ENCODE measurements around the gene NKD2.

The NKD2 gene

DNA sequence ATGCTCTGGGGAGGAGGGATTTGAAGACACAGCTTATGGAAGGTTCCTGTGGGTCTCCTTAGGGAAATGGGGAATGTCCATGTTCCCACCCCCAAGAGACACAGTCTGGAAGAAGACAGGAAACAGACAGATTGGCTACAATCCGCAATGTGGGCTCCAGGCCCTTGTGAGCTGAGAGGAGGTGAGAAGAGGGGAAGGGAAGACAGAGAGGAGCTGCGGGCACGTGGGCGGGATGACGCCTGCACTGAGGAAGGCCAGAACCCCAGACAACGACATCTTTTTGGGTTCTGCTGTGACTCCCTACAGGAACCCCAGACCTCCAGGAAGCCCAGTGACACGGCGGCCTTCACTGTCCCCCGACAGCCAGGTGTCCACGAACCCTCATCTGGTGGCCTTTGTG lies 29.9 kb upstream of the NKD2 start:
- DNase-seq (ENCODE audit: low read depth in 3 of 3) = no peak

GRCh38 chr5:979100-979817 lies 29.3 kb upstream of the NKD2 start:
- no peak for DNase-seq (ENCODE audit: low read depth in 3 of 3)

DNA sequence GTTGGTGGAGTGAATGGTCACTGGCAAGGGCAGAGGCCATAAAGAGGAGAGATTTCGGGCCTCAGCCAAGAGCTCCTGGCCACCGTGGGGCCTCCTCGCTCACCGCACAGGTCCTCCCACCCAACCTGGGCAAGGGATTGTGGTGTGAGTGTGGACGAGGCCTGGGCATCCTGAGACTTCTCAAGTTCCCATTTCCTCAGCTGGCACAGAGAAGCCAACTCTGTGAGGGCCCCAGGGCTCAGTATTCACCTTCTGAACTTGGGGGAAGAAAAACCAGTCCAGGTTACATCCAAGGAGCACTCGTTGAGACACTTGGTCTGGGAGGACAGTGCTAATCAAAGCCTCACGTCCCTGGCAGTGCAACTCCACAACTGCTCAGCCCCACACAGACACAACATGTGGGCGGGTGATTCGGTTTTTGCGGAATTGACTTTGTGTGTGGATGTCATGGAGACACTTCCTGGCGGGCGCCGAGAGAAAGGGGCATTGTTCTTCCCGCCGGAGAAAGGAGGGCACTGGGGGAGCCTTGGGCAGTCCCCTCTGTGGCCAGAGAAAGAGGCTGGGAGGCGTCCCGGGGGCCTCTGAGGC lies 28.5 kb upstream of the NKD2 start:
- no peak for DNase-seq (ENCODE audit: low read depth in 3 of 3)

DNA sequence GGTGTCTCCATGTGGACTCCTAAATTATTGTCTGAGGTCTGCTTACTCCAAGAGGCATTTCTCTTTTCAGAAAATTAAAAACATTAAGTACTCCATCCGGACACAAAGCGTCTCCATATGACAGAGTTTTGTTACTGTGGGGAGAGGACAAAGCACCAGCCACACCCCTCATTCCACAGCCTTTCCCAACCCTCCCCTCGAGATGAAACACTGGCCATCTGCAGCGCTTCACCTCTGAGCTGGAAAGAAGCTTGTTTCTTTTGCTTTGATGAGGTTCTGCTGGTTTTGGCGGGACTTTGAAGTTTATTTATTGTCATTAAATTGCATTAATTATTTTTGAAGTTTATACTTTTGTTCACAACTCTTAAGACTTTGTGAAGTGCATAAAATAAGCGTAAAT lies 27.6 kb upstream of the NKD2 start:
- DNase-seq (ENCODE audit: low read depth in 3 of 3) = no peak

GRCh38 chr5:981456-981855 lies 27.1 kb upstream of the NKD2 start:
- no peak for DNase-seq (ENCODE audit: low read depth in 3 of 3)

DNA sequence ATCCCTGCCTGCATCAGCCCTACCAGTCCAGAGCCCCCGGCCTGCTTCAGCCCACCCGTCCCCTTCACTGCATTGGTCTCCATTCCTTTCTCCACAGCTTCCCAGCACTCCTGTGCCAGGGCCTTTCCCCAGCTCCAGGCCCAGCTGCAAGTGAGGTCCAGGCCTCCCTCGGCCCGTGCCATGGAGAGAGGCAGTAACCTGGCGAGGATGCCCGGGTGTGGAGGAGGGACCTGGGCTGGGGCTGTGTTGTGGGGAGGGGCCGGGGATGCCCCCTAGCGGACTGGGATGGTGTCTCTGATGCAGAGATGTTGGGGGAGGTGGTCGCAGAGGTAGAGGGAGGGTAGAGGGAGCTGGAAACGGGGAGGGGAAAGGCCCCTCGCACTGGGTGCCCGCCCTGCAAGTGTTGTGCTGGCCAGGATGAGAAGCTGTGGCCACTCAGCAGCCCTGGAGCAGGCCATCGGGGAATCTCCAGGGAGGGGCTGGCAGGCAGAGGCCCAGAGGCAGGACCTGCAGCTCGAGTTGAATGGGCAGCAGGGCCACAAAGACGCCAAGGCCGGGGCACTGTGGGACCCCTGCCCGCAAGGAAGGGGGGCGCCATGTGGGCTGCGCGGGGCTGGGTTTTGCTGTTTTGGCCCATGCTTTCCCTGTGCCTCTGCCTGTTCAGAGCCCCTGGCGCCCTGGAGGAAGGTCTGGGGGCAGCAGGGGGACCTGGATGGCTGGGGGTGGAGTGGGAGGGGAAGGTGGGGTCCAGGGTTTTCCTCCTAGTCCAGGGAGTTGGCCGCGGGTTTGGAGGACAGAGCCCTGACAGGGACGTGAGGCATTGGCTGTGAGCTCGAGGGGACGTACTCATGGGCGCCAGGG lies 26.0 kb upstream of the NKD2 start:
- DNase-seq (ENCODE audit: low read depth in 3 of 3) = no peak

DNA sequence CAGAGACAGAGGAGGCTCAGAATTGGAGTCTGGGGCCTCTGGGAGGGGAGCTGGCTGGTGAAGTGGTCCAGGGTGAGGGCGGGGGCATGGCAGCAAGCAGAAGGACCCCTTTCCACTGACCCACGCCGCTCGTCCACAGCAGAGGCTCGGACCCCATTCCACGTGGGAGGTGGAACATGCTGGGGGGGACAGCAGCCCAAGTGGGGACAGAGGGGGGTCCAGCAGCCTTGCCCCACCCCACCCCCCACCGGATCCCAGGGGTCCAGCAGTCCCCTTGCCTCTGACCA lies 25.4 kb upstream of the NKD2 start:
- DNase-seq (ENCODE audit: low read depth in 3 of 3) = no peak

- no peak for DNase-seq (ENCODE audit: low read depth in 3 of 3)
These were observed 25.0 kb upstream of the NKD2 start for GRCh38 chr5:983568-983967.

DNA sequence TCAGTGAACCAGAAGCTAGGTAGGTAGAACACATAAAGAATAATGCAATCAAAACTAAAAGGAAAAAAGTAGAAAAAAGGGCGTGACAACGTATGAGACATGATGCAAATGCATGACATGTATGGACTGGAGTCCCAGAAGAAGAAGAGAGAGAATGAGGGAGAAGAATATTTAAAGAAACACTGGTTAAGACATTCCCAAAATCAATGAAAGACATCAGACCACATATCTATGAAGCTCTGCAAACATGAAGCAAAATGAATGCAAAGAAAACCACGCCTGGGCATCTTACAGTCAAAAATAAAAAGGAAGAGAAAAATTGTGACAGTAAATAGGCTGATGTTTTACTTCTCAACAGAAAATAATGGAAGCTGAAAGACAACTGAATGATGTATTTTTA lies 23.8 kb upstream of the NKD2 start:
- no peak for DNase-seq (ENCODE audit: low read depth in 3 of 3)

DNA sequence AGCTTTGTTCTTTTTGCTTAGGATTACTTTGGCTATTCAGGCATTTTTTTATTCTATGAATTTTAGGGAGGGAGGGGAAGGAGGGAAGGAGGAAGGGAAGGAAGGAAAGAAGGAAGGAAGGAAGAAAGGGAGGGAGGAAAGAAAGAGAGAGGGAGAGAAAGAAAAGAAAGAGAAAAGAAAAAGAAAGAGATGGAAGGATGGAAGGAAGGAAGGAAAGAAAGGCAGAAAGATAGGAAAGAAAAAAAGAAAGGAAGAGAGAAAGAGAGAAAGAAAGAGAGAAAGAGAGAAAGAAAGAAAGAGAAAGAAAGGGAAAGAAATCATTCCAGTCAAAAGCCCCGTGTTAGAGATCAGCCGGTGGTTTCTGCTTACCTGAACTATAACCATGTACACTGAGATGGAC lies 20.8 kb upstream of the NKD2 start:
- no peak for DNase-seq (ENCODE audit: low read depth in 3 of 3)

- no peak for DNase-seq (ENCODE audit: low read depth in 3 of 3)
These were observed 20.3 kb upstream of the NKD2 start for GRCh38 chr5:988322-988721.

- no peak for DNase-seq (ENCODE audit: low read depth in 3 of 3)
These were observed 18.6 kb upstream of the NKD2 start for GRCh38 chr5:989961-990530.

DNA sequence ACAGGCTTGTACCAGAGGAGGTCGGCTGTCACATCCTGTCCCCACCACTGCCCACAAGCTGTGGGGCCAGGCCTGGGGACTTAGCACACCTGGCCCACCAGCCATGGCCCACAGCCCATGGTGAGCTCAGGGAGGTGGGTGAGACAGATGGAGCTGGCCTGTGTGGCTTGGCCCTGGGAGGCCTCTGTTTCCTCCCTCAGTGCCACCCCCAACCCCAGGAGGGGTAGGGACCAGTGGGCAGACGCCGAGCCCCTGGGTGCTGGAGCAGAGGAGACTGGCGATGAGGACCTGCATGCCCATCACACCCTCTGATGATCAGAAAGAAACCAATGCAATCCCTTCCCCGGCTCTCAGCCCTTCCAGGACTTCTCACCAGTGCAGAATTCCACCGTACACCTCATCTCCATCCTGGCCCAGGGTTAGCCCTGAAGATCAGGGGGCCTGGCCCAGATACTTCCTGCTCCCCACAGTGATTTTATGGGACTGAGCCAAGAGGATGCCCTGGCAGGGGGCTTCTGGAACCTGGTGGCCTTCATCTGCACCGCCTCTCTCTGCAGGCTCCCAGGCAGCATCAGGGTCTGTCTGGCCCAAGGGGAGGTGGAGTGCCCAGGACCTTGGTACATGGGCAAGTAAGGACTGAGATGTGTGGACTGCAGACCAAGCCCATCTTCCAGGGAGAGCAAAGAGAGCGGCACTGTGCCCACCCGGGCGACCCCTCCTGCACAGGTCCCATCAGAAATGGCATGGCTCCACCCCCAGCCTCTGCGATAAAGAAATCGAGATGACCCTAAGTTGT lies 16.9 kb upstream of the NKD2 start:
- DNase-seq (ENCODE audit: low read depth in 3 of 3) = no peak

GRCh38 chr5:994272-994607 lies 14.4 kb upstream of the NKD2 start:
- DNase-seq (ENCODE audit: low read depth in 3 of 3) = no peak

GRCh38 chr5:994821-995220 lies 13.8 kb upstream of the NKD2 start:
- DNase-seq (ENCODE audit: low read depth in 3 of 3) = no peak

DNA sequence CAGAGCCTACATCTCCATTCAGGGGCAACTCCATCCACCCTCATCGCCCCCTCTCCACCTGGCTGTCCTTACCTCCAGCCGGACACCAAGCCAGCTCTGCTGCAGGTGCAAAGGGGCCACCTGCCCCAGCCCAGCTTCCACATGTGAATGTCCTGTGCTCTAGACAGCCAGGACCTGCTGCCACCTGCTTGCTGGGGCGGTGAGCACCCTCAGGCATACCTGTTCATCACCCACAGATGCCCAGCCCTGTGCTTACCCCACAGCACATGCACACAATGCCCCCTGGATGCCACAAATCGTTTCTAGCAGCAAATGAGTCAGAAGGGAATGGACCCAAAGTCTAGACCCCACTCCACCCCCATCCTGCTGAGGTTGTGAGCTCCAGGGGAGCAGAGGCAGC lies 13.3 kb upstream of the NKD2 start:
- no peak for DNase-seq (ENCODE audit: low read depth in 3 of 3)

DNA sequence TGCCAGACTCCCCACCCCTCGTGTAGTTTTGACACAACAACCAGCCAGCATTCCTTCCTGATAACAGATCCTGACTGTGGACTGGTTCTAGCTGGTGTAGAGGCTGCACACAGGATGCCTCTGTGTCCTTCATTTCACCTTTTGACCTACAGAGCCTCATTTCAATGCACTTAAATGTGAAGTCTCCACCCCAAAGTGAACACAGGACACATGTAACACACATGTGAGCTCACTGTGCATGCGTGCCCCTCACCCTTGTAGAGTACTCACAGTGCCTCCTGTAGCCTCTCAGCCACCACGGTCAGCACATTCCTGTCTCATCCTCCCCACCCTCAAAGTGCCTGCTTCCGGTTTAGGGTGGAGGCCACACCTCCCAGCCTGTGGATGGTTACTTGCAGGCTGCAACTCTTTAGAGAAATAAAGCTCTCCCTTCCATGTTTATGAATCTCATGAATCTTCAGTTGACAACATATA lies 11.6 kb upstream of the NKD2 start:
- no peak for DNase-seq (ENCODE audit: low read depth in 3 of 3)

DNA sequence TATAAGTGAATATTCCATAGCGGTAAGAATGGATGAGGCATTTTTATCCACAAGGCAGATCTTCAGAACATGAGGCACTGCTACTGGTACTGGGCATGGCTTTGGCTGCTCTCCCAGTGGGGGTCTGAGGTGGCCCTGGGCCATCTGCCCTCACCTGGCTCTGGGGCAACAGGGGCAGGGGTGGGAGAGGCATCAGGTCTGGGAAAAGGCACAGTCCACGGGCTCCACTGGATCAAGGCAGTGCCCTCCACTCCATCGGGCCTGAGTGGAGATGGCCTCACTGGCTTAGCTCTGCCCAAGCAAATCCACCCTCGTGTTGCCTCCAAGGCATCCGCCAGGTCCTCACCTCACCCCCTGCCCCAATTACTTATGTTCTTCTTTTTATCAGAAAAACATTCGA lies 10.9 kb upstream of the NKD2 start:
- DNase-seq (ENCODE audit: low read depth in 3 of 3) = no peak

DNA sequence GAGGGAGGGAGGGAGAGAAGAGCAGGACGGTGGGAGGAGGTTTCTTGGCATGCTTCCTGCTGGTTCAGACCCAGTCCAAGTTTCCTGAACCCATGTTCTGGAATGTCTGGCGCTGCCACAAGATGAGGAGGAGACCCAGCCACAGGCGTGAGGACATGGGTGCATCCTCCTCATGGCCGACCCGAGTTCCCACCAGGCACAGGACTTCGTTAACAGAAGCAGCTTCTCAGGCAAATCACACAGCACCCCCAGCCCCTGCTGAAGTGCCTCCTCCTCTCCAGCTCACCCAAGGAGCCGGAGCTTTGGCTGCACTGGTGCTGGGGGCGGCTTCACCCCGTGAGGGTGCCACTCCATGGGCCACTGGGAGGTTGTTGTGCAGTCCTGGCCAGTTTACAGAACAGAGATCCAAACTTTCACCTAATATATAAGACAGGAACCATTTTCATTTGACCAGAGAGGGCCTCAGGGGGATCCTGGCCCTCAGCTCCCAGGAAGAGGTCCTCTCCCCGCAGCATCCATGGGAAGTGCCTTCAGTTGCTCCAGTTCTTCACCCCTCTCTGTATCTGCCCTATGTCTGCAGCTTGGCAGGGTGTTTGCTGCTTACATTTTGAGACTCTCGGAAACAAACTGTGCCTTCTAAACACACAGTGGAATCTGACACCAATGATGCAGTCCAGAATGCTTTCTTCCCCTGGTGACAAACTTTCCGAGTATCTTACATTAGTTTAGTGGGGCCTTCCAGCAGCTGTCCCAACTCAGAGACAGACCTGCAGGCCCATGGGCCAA lies 10.2 kb upstream of the NKD2 start:
- no peak for DNase-seq (ENCODE audit: low read depth in 3 of 3)

GRCh38 chr5:999032-999501 lies 9.5 kb upstream of the NKD2 start:
- DNase-seq (ENCODE audit: low read depth in 3 of 3) = no peak

DNA sequence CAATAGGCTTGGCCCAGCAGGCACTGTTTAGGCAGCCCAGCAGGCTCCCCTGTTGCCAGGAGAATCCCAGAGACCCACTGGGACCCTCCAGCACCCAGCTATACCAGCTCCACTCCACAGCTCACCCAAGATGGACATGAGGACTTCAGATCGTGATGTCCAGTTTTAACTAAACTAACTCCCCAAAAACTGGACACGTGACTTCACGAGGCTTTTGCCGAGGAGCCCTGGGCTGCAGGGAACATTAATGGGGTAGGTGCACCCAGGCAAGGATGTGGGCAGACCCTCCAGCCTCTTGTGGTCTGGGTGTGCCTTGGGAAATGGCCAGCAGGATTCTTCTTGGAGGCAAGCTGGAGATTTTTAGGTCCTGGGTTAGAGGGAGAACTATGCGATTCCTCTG lies 8.9 kb upstream of the NKD2 start:
- DNase-seq (ENCODE audit: low read depth in 3 of 3) = no peak
